Natural killer cell (primary cell): ENCODE data around the gene FADS2. TPM values are rescaled to one million over a fixed set of nuclear protein-coding genes. Genes with fewer than 3 reads are reported as not detected.

Experiments used
- ATAC-seq, 3 donors: fragments of 150-1000 bp in 2 of 3; fragments of 200-7000 bp in 1 of 3; cut with Tn5 transposase; 1 replicate in 1 of 3; 2 replicates in 2 of 3; pipeline ENCODE4 v1.10.0; 2021; ENCODE audit warnings: mild to moderate bottlenecking in 2 of 3, moderate library complexity in 2 of 3
- DNase-seq, 2 donors: peaks; one replicate each; pipeline versions ENCODE4 v3.0.0 to v3.0.0-alpha.2; 2013 to 2021; ENCODE audit warnings: mixed read lengths in 1 of 2
- H3K27ac ChIP-seq: one replicate; pipeline ENCODE4 v1.5.1; 2013; ENCODE audit warnings: mild to moderate bottlenecking, low read length
- H3K27me3 ChIP-seq: one replicate; pipeline ENCODE4 v1.6.1; 2013; ENCODE audit warnings: low read length; ENCODE audit not compliant: control insufficient read depth, insufficient read depth
- H3K36me3 ChIP-seq: one replicate; pipeline ENCODE4 v1.6.1; 2013; ENCODE audit warnings: low read length; ENCODE audit not compliant: control insufficient read depth, insufficient read depth
- H3K4me1 ChIP-seq: one replicate; pipeline ENCODE4 v1.6.1; 2013; ENCODE audit warnings: low read length; ENCODE audit not compliant: control insufficient read depth, insufficient read depth
- H3K4me3 ChIP-seq: one replicate; pipeline ENCODE4 v1.5.1; 2013; ENCODE audit warnings: low read length
- H3K9me3 ChIP-seq: one replicate; pipeline ENCODE4 v1.6.1; 2013; ENCODE audit warnings: low read length; ENCODE audit not compliant: control insufficient read depth, insufficient read depth
- H3K27ac Mint-ChIP-seq, 2 donors: one replicate each; pipeline ENCODE4 v1.8.0; 2022; ENCODE audit warnings: mild to moderate bottlenecking in 2 of 2, mixed read lengths in 2 of 2, moderate library complexity in 1 of 2
- H3K27me3 Mint-ChIP-seq, 2 donors: one replicate each; pipeline ENCODE4 v1.8.0; 2022; ENCODE audit warnings: low read depth in 2 of 2, mixed read lengths in 2 of 2
- H3K36me3 Mint-ChIP-seq: one replicate; pipeline ENCODE4 v1.8.0; 2022; ENCODE audit warnings: mixed read lengths
- H3K4me1 Mint-ChIP-seq, 2 donors: one replicate each; pipeline ENCODE4 v1.8.0; 2022; ENCODE audit warnings: mixed read lengths in 2 of 2
- H3K4me3 Mint-ChIP-seq: one replicate; pipeline ENCODE4 v1.8.0; 2022; ENCODE audit warnings: mild to moderate bottlenecking, moderate library complexity, mixed read lengths
- H3K9me3 Mint-ChIP-seq, 2 donors: one replicate each; pipeline ENCODE4 v1.8.0; 2022; ENCODE audit warnings: mixed read lengths in 2 of 2
- CTCF ChIP-seq: fragments of 200-600 bp; IDR thresholded peaks from one replicate; pipeline ENCODE4 v1.8.0; 2022; ENCODE audit warnings: antibody characterized with exemption
- WGBS: methylation state at CpG from one replicate; pipeline ENCODE4 v1.1.7; 2013; ENCODE audit warnings: missing lambda C conversion rate; ENCODE audit not compliant: insufficient coverage; 5-methylcytosine and 5-hydroxymethylcytosine counted together
- intact Hi-C: fragments of 100-400 bp; cut with micrococcal nuclease; formaldehyde crosslinking; loops from one replicate; pipeline ENCODE4 v1.14.2; 2022
- total RNA-seq, 4 donors: library from RNA; stranded (reverse); fragments of 120-200 nt in 1 of 4; gene quantifications; one replicate each; pipeline versions ENCODE4 v1.2.3 to v1.2.4, GENCODE V29; 2013 to 2022

Gene FADS2
- total RNA-seq, 3 donors from 2014 or later (not counting 1 experiment from before 2014, with no cell fraction given): 30.4 to 52.7 (median 34.4) TPM

- Histone ChIP-seq H3K4me3 (peak within 1 kb of the TSS; percentile 82), H3K9me3 (no peaks in the 10 kb centered on the region), H3K36me3 (no peaks in the 10 kb centered on the region), H3K4me1 (peaks cover 28% of the 10 kb centered on the region), H3K27me3 (no peaks in the 10 kb centered on the region), H3K27ac (peak within 1 kb of the TSS; percentile 60)
- H3K27me3 Mint-ChIP-seq: no peaks in the 10 kb centered on the region
- peak; percentile 58 to 62 (median 60) for ATAC-seq
- H3K36me3 Mint-ChIP-seq: peaks cover 4% of the 10 kb centered on the region
- DNase-seq: peak; percentile 56 to 85
- peaks cover 17 to 37% of the 10 kb centered on the region in 2 donors for H3K4me1 Mint-ChIP-seq
- H3K9me3 Mint-ChIP-seq: no peaks in the 10 kb centered on the region
- intact Hi-C loops: no loop called here
- peak; percentile 54 for TF ChIP-seq CTCF
- under 1% methylated on average over 72 of the region's 73 CpGs for WGBS
- H3K27ac Mint-ChIP-seq: peak within 1 kb of the TSS; percentile 84 to 92
- peak within 1 kb of the TSS; percentile 91 for H3K4me3 Mint-ChIP-seq
Measured at GRCh38 chr11:61816736-61817455, 11.2 kb upstream of the FADS2 start, which contains the start of gene FADS1. TSS of gene FADS1 (minus strand) at chr11:61817003. CDS start at chr11:61816929, 74 bp downstream.

GRCh38 chr11:61817471-61818202, 10.5 kb upstream of the FADS2 start:
- TF ChIP-seq CTCF: no peak
- Histone ChIP-seq H3K36me3 (no peaks in the 10 kb centered on the region), H3K4me1 (peaks cover 28% of the 10 kb centered on the region), H3K27ac (peak overlapping the region; percentile 33), H3K9me3 (no peaks in the 10 kb centered on the region), H3K4me3 (peak overlapping the region; percentile 35), H3K27me3 (no peaks in the 10 kb centered on the region)
- H3K4me3 Mint-ChIP-seq: peak overlapping the region; percentile 91
- 89% methylated on average over 6 of the region's 6 CpGs for WGBS
- intact Hi-C loops: no loop called here
- H3K9me3 Mint-ChIP-seq: no peaks in the 10 kb centered on the region
- H3K27me3 Mint-ChIP-seq: no peaks in the 10 kb centered on the region
- no peaks in the 10 kb centered on the region for H3K36me3 Mint-ChIP-seq
- ATAC-seq: no peak
- H3K27ac Mint-ChIP-seq: peak overlapping the region; percentile 68 to 92
- no peak for DNase-seq
- H3K4me1 Mint-ChIP-seq: peaks cover 17 to 37% of the 10 kb centered on the region in 2 donors

- DNase-seq (no peak), ATAC-seq (no peak)
- Mint-ChIP-seq H3K4me1 (peaks cover 11 to 25% of the 10 kb centered on the region in 2 donors), H3K9me3 (no peaks in the 10 kb centered on the region), H3K36me3 (no peaks in the 10 kb centered on the region), H3K4me3 (no peak overlapping the region), H3K27me3 (no peaks in the 10 kb centered on the region), H3K27ac (no peak overlapping the region)
- H3K9me3 ChIP-seq: no peaks in the 10 kb centered on the region
- no peaks in the 10 kb centered on the region for H3K27me3 ChIP-seq
- intact Hi-C loops: no loop called here
- H3K4me3 ChIP-seq: no peak overlapping the region
- WGBS: 100% methylated on average over 1 of the region's 2 CpGs
- H3K4me1 ChIP-seq: peaks cover 19% of the 10 kb centered on the region
- no peak overlapping the region for H3K27ac ChIP-seq
- no peak for TF ChIP-seq CTCF
- no peaks in the 10 kb centered on the region for H3K36me3 ChIP-seq
Measured at GRCh38 chr11:61820174-61820573, 7.9 kb upstream of the FADS2 start.
